Neural cell (in vitro differentiated cells): ENCODE data around the gene NKD2. TPM values are rescaled to one million over a fixed set of nuclear protein-coding genes. Genes with fewer than 3 reads are reported as not detected.

Experiments used
- H2AFZ ChIP-seq: fragments of 200-600, 300-800 bp; sonication (generic), shearing (Covaris generic); 2 replicates; pipeline ENCODE4 v1.6.0; 2014; ENCODE audit warnings: low read depth, mild to moderate bottlenecking, antibody characterized with exemption, low read length, moderate library complexity
- H3F3A ChIP-seq: fragments of 200-600 bp; shearing (Covaris generic); 2 replicates; pipeline ENCODE4 v1.6.1; 2016; ENCODE audit warnings: mild to moderate bottlenecking, moderate library complexity, mixed read lengths, antibody characterized with exemption, low read length; ENCODE audit not compliant: insufficient read depth, poor library complexity, severe bottlenecking
- H3K27ac ChIP-seq: fragments of 200-600, 300-800 bp; sonication (generic), shearing (Covaris generic); 2 replicates; pipeline ENCODE4 v1.5.1; 2014; ENCODE audit warnings: mild to moderate bottlenecking, low read length, moderate library complexity
- H3K27me3 ChIP-seq: fragments of 300-800, 200-600 bp; sonication (generic), shearing (Covaris generic); 2 replicates; pipeline ENCODE4 v1.6.0; 2014; ENCODE audit warnings: mild to moderate bottlenecking, low read depth, low read length, moderate library complexity; ENCODE audit not compliant: insufficient read depth
- H3K36me3 ChIP-seq: fragments of 300-800, 200-600 bp; sonication (generic), shearing (Covaris generic); 2 replicates; pipeline ENCODE4 v1.5.1; 2014; ENCODE audit warnings: mild to moderate bottlenecking, antibody characterized with exemption, low read length, moderate library complexity; ENCODE audit not compliant: insufficient read depth
- H3K4me2 ChIP-seq: fragments of 300-800, 200-600 bp; sonication (generic), shearing (Covaris generic); 2 replicates; pipeline ENCODE4 v1.6.0; 2014; ENCODE audit warnings: mild to moderate bottlenecking, low read length
- H3K4me3 ChIP-seq: fragments of 300-800, 200-600 bp; sonication (generic), shearing (Covaris generic); 2 replicates; pipeline ENCODE4 v1.5.1; 2014; ENCODE audit warnings: mild to moderate bottlenecking, low read length, moderate library complexity
- H3K79me2 ChIP-seq: fragments of 200-600 bp; shearing (Covaris generic); replicated peaks from 2 replicates; pipeline ENCODE4 v1.6.0; 2014; ENCODE audit warnings: mild to moderate bottlenecking, low read length, moderate library complexity; ENCODE audit not compliant: insufficient read depth
- H3K9ac ChIP-seq: fragments of 300-800, 200-600 bp; sonication (generic), shearing (Covaris generic); 2 replicates; pipeline ENCODE4 v1.6.1; 2016; ENCODE audit warnings: mild to moderate bottlenecking, low read length, mixed read lengths
- H3K9me2 ChIP-seq: fragments of 200-600 bp; shearing (Covaris generic); 2 replicates; pipeline ENCODE4 v1.6.1; 2016; ENCODE audit warnings: mild to moderate bottlenecking, low read length, mixed read lengths; ENCODE audit not compliant: insufficient read depth
- H3K9me3 ChIP-seq: fragments of 200-600, 300-800 bp; sonication (generic), shearing (Covaris generic); 2 replicates; pipeline ENCODE4 v1.6.1; 2016; ENCODE audit warnings: mild to moderate bottlenecking, mixed run types, low read length, moderate library complexity, mixed read lengths
- H4K20me1 ChIP-seq: fragments of 200-600 bp; shearing (Covaris generic); 2 replicates; pipeline ENCODE4 v1.6.1; 2016; ENCODE audit warnings: mild to moderate bottlenecking, mixed run types; ENCODE audit not compliant: insufficient read depth
- EP300 ChIP-seq: fragments of 450-650 bp; conservative IDR thresholded peaks from 2 replicates; pipeline ENCODE4 v1.6.1; 2014; ENCODE audit warnings: antibody characterized with exemption, mild to moderate bottlenecking, moderate library complexity; ENCODE audit not compliant: poor library complexity, severe bottlenecking
- EZH2 ChIP-seq: fragments of 200-600, 300-800 bp; shearing (Covaris generic), sonication (generic); IDR thresholded peaks from 2 replicates; pipeline ENCODE4 v1.6.1; 2014; ENCODE audit warnings: antibody characterized with exemption, low read length, borderline replicate concordance, mild to moderate bottlenecking; ENCODE audit not compliant: insufficient read depth, poor library complexity, severe bottlenecking
- MXI1 ChIP-seq: fragments of 450-650 bp; conservative IDR thresholded peaks from 2 replicates; pipeline ENCODE4 v1.6.1; 2014; ENCODE audit warnings: antibody characterized with exemption, mild to moderate bottlenecking; ENCODE audit not compliant: poor library complexity, severe bottlenecking
- POLR2AphosphoS5 ChIP-seq: IDR thresholded peaks from 2 replicates; pipeline ENCODE4 v1.6.1; 2012
- RAD21 ChIP-seq: fragments of 450-650 bp; conservative IDR thresholded peaks from 2 replicates; pipeline ENCODE4 v1.6.1; 2014; ENCODE audit warnings: antibody characterized with exemption, mild to moderate bottlenecking, moderate library complexity
- SMC3 ChIP-seq: fragments of 450-650 bp; conservative IDR thresholded peaks from 2 replicates; pipeline ENCODE4 v1.6.1; 2014; ENCODE audit warnings: antibody characterized with exemption, mild to moderate bottlenecking, moderate library complexity; ENCODE audit not compliant: poor library complexity
- TAF1 ChIP-seq: IDR thresholded peaks from 2 replicates; pipeline ENCODE4 v1.6.1; 2012; ENCODE audit warnings: low read depth
- polyA plus RNA-seq: library from polyadenylated mRNA; depleted of rRNA; stranded (reverse); fragments of >200 nt; gene quantifications from 2 replicates; pipeline ENCODE4 v1.2.3, GENCODE V29; 2014
- TF ChIP-seq, protein P1 (sequence below): fragments of 450-650 bp; IDR thresholded peaks from 2 replicates; pipeline ENCODE4 v1.5.1; 2014; ENCODE audit warnings: antibody characterized with exemption, mild to moderate bottlenecking, moderate library complexity; ENCODE audit not compliant: poor library complexity, severe bottlenecking
- TF ChIP-seq, protein P2 (sequence below): IDR thresholded peaks from 2 replicates; pipeline ENCODE4 v1.6.1; 2012; ENCODE audit warnings: borderline replicate concordance

Gene NKD2
- polyA plus RNA-seq, 1 donor from 2014 or later: 7.2 TPM

DNA sequence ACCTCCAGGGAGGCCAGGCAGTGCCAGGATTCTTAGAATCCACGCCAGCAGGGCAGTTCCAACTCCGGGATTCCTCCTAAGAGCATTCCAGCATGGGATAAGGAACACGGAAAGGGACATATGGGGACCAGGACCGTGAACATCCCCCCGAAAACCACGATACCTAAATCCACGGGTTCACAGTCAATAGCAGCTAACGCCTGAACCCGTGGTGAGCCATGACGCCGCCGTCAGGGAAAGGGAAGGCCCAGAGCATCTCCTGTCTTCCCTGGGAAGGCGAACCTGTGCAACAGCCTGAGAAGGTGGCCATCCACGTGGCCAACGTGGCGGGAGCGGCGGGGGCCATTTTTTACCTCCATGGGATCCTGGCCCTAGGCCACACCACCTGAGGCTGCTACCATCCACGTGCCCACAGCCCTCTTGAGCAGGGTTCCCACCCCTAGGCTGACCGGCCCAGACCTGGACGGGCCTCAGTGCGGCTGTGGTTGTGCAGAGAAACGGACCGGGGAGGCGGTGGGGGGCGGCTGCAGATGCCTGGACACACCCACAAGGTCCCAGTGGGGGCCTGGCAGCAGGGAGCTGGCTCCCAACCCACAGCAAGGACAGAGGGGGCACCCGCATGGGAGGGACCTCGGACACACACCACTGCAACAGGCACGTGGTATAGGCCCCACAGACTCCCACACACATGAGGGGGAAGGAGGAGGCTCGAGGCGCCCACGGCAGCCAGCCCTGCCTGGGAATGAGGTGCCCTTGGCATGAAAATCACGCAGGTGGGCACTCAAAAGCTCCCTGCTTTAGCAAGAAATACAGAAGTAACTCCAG, 60.5 kb downstream of the NKD2 start:
- H3K27me3 ChIP-seq: no peaks in the 10 kb centered on the region
- no peak overlapping the region for H2AFZ ChIP-seq
- no peaks in the 10 kb centered on the region for H4K20me1 ChIP-seq
- H3K36me3 ChIP-seq: no peaks in the 10 kb centered on the region
- no peak overlapping the region for H3K27ac ChIP-seq
- no peaks in the 10 kb centered on the region for H3K9me2 ChIP-seq
- no peaks in the 10 kb centered on the region for H3F3A ChIP-seq
- no peaks in the 10 kb centered on the region for H3K79me2 ChIP-seq
- no peak overlapping the region for H3K4me3 ChIP-seq
- H3K9ac ChIP-seq: no peak overlapping the region
- no peak overlapping the region for H3K4me2 ChIP-seq
- no peaks in the 10 kb centered on the region for H3K9me3 ChIP-seq
- TF ChIP-seq EP300: no peak
- TF ChIP-seq, protein P1, sequence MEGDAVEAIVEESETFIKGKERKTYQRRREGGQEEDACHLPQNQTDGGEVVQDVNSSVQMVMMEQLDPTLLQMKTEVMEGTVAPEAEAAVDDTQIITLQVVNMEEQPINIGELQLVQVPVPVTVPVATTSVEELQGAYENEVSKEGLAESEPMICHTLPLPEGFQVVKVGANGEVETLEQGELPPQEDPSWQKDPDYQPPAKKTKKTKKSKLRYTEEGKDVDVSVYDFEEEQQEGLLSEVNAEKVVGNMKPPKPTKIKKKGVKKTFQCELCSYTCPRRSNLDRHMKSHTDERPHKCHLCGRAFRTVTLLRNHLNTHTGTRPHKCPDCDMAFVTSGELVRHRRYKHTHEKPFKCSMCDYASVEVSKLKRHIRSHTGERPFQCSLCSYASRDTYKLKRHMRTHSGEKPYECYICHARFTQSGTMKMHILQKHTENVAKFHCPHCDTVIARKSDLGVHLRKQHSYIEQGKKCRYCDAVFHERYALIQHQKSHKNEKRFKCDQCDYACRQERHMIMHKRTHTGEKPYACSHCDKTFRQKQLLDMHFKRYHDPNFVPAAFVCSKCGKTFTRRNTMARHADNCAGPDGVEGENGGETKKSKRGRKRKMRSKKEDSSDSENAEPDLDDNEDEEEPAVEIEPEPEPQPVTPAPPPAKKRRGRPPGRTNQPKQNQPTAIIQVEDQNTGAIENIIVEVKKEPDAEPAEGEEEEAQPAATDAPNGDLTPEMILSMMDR: no peak
- TF ChIP-seq MXI1: no peak
- TF ChIP-seq SMC3: no peak
- TF ChIP-seq EZH2: no peak

DNA sequence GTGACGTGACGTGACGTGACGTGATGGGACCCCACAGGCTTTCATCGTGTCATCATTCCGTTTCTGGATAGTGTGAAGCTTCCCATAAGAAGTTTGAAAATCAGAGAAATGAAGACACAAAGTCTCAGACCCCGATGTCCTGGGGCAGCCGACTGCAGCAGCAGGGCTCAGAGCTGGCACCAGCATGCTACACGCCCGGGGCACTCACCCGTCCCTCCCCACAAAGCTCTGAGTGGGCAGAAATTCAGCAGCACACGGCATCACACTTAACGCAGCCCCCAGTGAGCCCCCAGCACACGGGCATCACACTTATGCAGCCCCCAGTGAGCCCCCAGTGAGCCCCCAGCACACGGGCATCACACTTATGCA, 61.1 kb downstream of the NKD2 start:
- no peak overlapping the region for H2AFZ ChIP-seq
- H3K27ac ChIP-seq: no peak overlapping the region
- no peaks in the 10 kb centered on the region for H3K36me3 ChIP-seq
- H3K27me3 ChIP-seq: no peaks in the 10 kb centered on the region
- no peaks in the 10 kb centered on the region for H3K9me2 ChIP-seq
- H3K79me2 ChIP-seq: no peaks in the 10 kb centered on the region
- H3K4me3 ChIP-seq: no peak overlapping the region
- no peaks in the 10 kb centered on the region for H3F3A ChIP-seq
- TF ChIP-seq MXI1 (no peak), TAF1 (no peak), POLR2AphosphoS5 (no peak), EP300 (no peak), RAD21 (no peak), EZH2 (no peak), SMC3 (no peak)
- TF ChIP-seq, protein P1: no peak
- TF ChIP-seq, protein P2, sequence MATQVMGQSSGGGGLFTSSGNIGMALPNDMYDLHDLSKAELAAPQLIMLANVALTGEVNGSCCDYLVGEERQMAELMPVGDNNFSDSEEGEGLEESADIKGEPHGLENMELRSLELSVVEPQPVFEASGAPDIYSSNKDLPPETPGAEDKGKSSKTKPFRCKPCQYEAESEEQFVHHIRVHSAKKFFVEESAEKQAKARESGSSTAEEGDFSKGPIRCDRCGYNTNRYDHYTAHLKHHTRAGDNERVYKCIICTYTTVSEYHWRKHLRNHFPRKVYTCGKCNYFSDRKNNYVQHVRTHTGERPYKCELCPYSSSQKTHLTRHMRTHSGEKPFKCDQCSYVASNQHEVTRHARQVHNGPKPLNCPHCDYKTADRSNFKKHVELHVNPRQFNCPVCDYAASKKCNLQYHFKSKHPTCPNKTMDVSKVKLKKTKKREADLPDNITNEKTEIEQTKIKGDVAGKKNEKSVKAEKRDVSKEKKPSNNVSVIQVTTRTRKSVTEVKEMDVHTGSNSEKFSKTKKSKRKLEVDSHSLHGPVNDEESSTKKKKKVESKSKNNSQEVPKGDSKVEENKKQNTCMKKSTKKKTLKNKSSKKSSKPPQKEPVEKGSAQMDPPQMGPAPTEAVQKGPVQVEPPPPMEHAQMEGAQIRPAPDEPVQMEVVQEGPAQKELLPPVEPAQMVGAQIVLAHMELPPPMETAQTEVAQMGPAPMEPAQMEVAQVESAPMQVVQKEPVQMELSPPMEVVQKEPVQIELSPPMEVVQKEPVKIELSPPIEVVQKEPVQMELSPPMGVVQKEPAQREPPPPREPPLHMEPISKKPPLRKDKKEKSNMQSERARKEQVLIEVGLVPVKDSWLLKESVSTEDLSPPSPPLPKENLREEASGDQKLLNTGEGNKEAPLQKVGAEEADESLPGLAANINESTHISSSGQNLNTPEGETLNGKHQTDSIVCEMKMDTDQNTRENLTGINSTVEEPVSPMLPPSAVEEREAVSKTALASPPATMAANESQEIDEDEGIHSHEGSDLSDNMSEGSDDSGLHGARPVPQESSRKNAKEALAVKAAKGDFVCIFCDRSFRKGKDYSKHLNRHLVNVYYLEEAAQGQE: no peak
- no peaks in the 10 kb centered on the region for H4K20me1 ChIP-seq
- H3K9me3 ChIP-seq: no peaks in the 10 kb centered on the region
- no peak overlapping the region for H3K4me2 ChIP-seq
- H3K9ac ChIP-seq: no peak overlapping the region
